HS-27A (cell line): ENCODE data around the gene TMEM59L.

Source experiments
- DNase-seq: peaks from one replicate; pipeline ENCODE4 v3.0.0-alpha.2; 2012; ENCODE audit warnings: low read depth, missing footprints

The TMEM59L gene

DNA sequence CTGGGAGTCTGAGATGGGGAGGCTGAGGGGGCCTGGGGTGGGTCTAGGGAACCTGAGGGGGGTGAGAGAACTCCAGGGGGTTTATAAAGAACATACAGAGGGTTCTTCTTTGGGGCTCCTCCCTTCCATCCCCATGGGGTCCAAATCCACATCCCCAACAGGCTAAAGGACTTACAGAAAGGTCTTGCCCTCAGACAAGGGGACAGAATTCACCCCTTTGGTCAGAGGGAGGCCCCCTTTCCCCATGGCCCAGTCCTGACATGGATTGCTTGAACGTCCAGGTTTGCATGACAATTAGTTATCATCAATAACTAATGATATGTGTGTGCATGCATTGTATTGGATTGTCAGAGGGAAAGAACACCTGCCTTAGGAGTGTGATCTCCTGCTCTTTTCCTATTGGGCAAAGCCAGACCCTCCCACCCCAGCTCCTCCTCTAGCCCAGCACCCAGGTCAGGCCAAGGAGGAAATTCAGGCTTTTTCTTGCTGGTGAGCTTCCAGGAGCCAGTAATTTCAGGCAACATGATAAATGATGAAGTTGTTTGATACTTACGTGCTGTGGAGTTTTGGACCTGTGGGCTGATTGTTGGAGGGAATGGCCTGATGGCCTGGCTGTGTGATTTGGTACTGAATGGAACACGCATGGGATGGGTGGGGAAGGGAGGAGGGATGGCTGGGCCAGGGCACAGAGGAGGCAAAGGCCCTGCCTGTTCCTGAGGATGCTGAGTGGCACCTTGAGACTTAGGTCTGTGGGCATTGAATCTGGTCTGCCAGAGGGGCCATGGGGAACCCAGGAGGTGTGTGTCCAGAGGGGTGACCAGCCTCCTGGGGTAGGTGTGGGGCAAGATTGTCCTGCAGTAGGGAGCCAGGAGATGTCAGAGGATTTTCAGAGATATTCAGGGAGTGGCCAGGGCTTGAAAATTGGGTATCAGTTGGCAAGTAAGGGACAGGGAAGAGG is 25.3 kb downstream of the TMEM59L start:
- no peak for DNase-seq

DNA sequence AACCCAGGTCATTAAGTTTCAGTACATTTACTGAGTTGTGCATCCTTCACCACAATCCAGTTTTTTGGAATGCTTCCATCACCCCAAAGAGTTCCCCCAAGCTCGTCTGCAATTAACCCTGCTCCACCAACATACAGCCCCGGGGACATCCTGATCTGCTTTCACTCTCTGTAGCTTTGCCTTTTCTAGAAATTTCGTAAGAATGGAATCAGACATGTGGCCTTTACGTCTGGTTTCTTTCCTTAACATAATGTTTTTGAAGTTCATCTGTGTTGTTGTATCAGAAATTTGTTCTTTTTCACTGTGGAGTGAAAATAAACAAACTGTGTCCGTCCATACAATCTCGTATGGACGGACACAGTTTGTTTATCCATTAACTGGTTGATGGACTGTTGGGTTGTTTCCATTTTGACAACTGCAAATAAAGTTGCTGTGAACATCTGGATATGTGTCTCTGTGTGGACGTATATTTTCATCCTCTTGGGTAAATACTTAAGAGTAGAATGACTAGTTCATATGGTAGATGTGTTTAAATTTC is 27.1 kb downstream of the TMEM59L start:
- no peak for DNase-seq

- DNase-seq, result no peak
Observed at GRCh38 chr19:18644196-18645034, 31.7 kb downstream of the TMEM59L start.

DNA sequence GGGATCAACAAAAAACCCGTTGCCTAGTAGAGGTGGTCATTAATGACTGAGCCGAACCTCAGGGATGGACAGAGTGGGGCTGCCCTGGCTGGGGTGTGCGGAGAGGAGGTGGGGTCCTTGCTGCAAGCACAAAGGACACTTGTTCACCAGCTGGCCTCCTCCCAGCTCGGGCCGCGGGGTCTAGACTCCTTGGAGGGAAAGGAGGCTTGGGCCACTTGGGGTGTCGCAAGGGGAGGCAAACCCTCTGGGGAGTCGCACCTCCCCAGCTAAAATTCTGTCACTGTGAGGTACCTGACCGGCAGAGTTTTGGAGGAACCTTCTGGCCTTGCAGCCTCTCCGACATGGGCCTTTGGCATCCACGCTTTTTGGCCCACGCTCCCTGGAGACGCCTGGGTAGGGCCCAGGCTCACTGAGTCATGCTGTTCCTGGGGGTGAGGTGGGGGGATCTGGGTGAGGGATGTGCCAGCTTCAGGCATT is 32.4 kb downstream of the TMEM59L start:
- no peak for DNase-seq

GRCh38 chr19:18646535-18647370 is 34.1 kb downstream of the TMEM59L start:
- DNase-seq, result no peak

GRCh38 chr19:18647371-18647767 is 34.7 kb downstream of the TMEM59L start:
- no peak for DNase-seq

GRCh38 chr19:18647807-18648206 is 35.1 kb downstream of the TMEM59L start:
- DNase-seq, result no peak

- no peak for DNase-seq
Observed at GRCh38 chr19:18648973-18649315, 36.3 kb downstream of the TMEM59L start.

DNA sequence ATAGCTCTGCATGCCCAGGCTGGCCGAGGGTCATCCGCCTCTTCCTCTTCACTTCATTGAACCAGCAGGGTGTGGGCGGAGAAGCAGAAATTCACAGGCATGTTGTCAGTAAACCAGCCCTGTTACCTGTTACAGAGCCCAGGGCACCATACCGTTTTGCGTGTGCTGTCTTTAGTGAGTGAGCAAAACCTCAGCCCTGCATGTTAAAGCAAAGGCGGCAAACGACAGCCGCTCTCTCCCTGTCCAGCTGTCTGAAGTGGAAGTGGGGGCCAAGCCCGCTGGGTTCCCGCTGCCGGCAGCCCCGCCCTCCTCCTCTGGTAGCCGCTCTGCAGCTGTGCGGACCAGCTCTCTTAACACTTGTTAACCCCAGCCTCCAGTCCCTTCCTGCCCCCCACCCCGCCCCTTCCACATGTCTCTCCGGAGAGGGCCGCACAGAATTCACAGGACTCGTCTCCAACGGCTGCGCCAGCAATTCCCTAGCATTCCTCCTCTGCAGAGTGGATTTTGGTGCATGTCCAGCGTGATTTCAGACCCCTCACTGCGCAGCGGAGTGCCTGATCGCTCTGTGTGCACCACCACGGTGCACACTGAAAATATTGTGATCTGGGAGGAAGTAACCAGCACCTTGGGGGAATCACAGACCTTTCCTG is 36.8 kb downstream of the TMEM59L start:
- DNase-seq, result no peak

DNA sequence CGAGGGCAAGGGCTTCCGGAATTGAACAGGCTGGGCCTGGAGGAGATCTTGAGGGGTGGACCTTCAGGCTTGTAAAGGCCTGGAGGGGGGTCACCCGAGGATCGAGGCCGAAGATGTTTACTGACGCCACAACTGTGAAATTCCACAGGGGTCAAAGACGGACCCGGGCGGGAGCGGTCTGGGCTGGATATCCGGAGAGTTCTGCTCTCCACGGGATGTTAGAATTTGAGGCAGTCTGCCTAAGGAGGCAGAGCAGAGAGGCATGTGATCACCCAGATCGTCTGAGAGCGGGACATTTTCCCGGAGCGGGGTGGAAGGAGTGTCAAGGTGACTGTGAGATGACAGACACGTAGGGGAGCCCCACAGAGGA is 37.3 kb downstream of the TMEM59L start:
- DNase-seq, result no peak

GRCh38 chr19:18650468-18651041 is 37.9 kb downstream of the TMEM59L start:
- DNase-seq, result no peak

- DNase-seq, result no peak
Observed at GRCh38 chr19:18651300-18651699, 38.6 kb downstream of the TMEM59L start.

GRCh38 chr19:18651733-18652132 is 39.1 kb downstream of the TMEM59L start:
- DNase-seq, result no peak

- no peak for DNase-seq
Observed at GRCh38 chr19:18653853-18654252, 41.2 kb downstream of the TMEM59L start.

DNA sequence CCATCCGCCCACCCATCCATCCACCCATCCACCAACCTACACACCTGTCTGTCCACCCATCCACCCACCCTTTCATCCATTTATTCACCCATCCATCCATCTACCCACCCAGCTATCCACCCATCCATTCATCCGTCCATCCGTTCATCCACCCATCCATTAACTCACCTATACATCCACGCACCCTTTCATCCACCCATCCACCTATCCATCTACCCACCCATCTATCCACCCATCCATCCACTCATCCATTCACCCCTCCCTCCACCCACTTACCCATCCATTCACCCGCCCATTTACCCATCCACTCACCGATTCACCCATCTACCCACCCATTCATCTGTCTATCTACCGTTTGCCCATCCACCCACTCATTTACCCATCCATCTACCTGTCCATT is 41.8 kb downstream of the TMEM59L start:
- no peak for DNase-seq

GRCh38 chr19:18655173-18655844 is 42.6 kb downstream of the TMEM59L start:
- DNase-seq, result no peak

GRCh38 chr19:18656337-18657086 is 43.8 kb downstream of the TMEM59L start:
- no peak for DNase-seq

- no peak for DNase-seq
Observed at GRCh38 chr19:18657590-18658365, 45.1 kb downstream of the TMEM59L start.

- DNase-seq, result no peak
Observed at GRCh38 chr19:18658366-18658855, 45.7 kb downstream of the TMEM59L start.
